IMR-90 (cell line): ENCODE data around the gene HOXB8. TPM values are rescaled to one million over a fixed set of nuclear protein-coding genes. Genes with fewer than 3 reads are reported as not detected.

Experiments used
- CTCF ChIP-seq: conservative IDR thresholded peaks from 2 replicates; pipeline ENCODE4 v1.5.1; 2012; ENCODE audit warnings: mild to moderate bottlenecking, low read depth, low read length, improper control_type of control experiment
- FOS ChIP-seq: fragments of 150-350 bp; IDR thresholded peaks from 2 replicates; pipeline ENCODE4 v1.6.1; 2016; ENCODE audit warnings: low read depth, low read length
- polyA plus RNA-seq, 3 experiments: library from polyadenylated mRNA; depleted of rRNA; stranded (reverse); fragments of >200 nt; gene quantifications; 2 replicates each; pipeline ENCODE4 v1.2.3, GENCODE V29; 2012; ENCODE audit warnings: low replicate concordance in 1 of 3
- total RNA-seq: library from RNA; depleted of rRNA; stranded (reverse); fragments of >200 nt; gene quantifications from 2 replicates; pipeline ENCODE4 v1.2.3, GENCODE V29; 2012

HOXB8 gene
- total and polyA plus RNA-seq, 2 of the 4 experiments (the other 2 are of a cell fraction), result 0.54 to 5.3 TPM

DNA sequence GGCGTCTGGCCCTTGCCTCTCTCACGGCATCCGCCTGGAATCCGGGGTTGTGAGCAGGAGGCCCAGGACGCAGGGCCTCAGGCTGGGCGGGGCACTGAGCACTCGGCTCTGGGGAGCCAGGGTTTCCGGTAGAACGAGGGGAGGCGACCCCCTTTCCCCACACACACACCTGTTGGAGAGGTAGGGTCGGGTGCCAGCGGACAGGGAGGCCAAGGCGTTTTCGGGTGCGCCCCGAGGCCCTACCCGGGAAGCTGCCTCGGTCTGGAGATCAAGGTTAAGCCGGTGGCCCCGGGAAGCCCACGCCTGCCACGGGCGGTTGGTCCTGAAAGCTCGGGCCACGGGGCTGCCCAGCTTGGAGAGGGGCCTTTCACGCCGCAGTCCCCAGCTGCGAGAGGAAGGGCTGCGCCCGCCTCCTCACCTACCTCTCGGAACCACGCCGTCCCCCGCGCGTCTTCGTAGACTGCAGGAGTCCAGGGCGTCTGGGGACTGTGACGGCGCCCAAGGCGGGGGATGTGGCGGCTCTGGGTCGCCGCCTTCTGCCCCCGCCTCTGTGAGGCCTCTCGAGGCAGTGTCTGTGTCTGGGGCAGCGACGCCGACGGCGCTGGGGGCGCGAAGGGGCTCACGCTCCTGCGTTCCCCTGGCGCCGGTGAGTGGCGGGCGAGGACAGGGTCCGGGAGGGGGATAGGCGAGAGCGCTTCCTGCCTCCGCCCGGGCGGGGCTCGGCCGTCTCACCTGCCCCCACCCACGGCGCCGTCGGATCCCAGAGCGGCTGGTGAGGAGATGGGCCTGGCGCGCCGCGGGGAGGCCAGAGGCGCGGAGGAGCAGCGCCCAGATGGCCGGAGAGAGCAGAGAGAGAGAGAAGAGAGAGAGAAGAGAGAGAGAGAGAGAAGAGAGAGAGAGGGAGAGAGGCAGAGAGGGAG is 31.4 kb upstream of the HOXB8 start (continued):
- TF ChIP-seq CTCF (no peak), FOS (no peak)
